GM12864 (cell line): ENCODE measurements around the gene UMAD1.

Experiments
- DNase-seq: peaks from one replicate; pipeline ENCODE4 v3.0.0-alpha.2; 2011; ENCODE audit warnings: low read depth
- H3K4me3 ChIP-seq: 2 replicates; pipeline ENCODE4 v1.5.1; 2011; ENCODE audit warnings: mild to moderate bottlenecking, low read depth, low read length, control low read depth
- CTCF ChIP-seq: IDR thresholded peaks from 2 replicates; pipeline ENCODE4 v1.5.1; 2011; ENCODE audit warnings: low read depth, mild to moderate bottlenecking, moderate library complexity, low read length, control low read depth, inconsistent platforms; ENCODE audit errors: missing control alignments

Gene UMAD1

DNA sequence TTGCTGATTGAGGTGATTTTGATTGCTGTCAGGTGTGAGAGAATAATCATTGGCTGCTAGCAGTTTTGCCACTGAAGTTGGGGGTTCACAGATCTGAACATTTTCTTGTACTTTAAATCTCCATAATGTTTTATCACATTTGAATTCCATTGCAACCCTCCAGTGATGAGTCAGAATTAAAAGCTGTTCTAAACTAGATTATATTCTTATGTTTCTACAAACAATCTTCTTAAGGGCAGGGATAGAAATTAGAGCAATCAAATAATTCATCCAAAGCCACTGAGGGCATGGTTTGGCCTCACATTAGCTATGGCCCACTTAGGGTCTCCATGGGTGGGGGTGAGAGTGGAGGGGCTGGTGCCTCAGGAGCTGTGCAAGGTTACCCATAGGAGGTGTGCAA lies 130.9 kb downstream of the UMAD1 start:
- no peak overlapping the region for H3K4me3 ChIP-seq
- no peak for DNase-seq
- no peak for TF ChIP-seq CTCF

DNA sequence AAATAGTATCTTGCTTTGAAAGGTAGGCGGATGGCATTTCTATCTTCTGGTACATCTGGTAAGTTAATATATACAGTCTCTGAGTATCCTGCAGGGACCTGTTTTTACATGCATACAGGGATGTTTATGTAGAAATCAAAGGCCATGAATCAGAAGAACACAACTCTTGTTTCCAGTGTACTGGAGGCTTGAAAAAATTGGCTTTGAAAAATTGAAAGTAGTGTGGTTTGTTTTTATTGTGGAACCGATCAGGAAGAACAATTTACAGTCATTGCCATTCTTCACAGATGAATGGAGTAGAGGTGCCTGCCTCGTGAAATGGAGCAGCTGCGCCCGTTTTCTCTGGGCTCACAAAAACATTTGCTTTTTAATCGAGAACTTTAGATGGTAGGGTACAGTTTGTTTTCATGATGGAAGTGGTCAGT lies 131.9 kb downstream of the UMAD1 start:
- TF ChIP-seq CTCF: no peak
- no peak overlapping the region for H3K4me3 ChIP-seq
- DNase-seq: no peak

- DNase-seq: no peak
- TF ChIP-seq CTCF: no peak
- no peak overlapping the region for H3K4me3 ChIP-seq
Observed at GRCh38 chr7:7773334-7774309, 133.1 kb downstream of the UMAD1 start.

GRCh38 chr7:7779888-7780287 lies 139.3 kb downstream of the UMAD1 start:
- no peak for DNase-seq
- H3K4me3 ChIP-seq: no peak overlapping the region
- no peak for TF ChIP-seq CTCF

- no peak for DNase-seq
- H3K4me3 ChIP-seq: no peak overlapping the region
- no peak for TF ChIP-seq CTCF
Observed at GRCh38 chr7:7783001-7783400, 142.4 kb downstream of the UMAD1 start.

DNA sequence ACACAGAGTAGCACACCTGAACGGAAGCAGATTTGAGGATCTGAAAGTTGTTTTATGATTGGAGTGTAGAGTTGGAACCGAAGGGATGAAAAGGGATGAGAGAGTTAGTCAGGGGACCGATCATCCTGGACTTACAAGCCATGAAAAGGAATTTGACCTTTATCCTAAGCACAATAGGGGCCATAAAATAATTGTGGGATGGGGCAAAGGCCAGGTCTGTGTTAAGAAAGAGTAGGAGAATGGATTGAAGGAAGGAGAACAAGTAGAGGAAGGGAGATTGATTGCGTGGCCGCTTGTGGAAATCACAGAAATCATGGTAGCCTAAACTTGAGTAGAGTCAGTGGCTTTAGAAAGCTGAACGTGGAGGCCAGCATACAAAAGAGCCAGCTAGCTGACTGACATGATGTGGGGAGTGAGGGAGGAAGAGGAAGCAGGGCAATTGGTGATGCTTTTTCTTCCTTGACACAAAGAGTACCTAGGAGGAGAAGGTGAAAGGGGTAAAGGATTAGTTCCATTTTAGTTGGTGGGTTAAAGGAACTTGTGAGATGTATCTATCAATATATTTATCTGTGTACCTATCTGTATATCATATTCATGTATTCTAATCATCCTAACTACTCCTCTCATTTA lies 144.9 kb downstream of the UMAD1 start:
- H3K4me3 ChIP-seq: no peak overlapping the region
- TF ChIP-seq CTCF: no peak
- DNase-seq: no peak
